Activated naive CD8-positive, alpha-beta T cell treated with anti-CD3 and anti-CD28 coated beads, Interleukin-2, amount 50 U/mL, for 24 hours (primary cell): ENCODE measurements around the gene SEC14L2.
"Not testable (repeated sequence)": the region's sequence is repeated elsewhere in the genome, so short reads cannot be mapped to it uniquely, and the experiment has no call there.

Experiments used
- ATAC-seq: fragments of 150-1000 bp; cut with Tn5 transposase; one replicate; pipeline ENCODE4 v1.10.0; 2021
- DNase-seq: peaks from one replicate; pipeline ENCODE4 v3.0.0; 2021
- H3K27ac Mint-ChIP-seq: one replicate; pipeline ENCODE4 v1.8.0; 2021; ENCODE audit warnings: mild to moderate bottlenecking, mixed read lengths
- H3K27me3 Mint-ChIP-seq: one replicate; pipeline ENCODE4 v1.8.0; 2021; ENCODE audit warnings: mixed read lengths
- H3K36me3 Mint-ChIP-seq: one replicate; pipeline ENCODE4 v1.8.0; 2021; ENCODE audit warnings: low read depth, mixed read lengths
- H3K4me1 Mint-ChIP-seq: one replicate; pipeline ENCODE4 v1.8.0; 2021; ENCODE audit warnings: mixed read lengths
- H3K4me3 Mint-ChIP-seq: one replicate; pipeline ENCODE4 v1.8.0; 2021; ENCODE audit warnings: mild to moderate bottlenecking, moderate library complexity, mixed read lengths
- H3K9me3 Mint-ChIP-seq: one replicate; pipeline ENCODE4 v1.8.0; 2021; ENCODE audit warnings: mixed read lengths

Gene SEC14L2

GRCh38 chr22:30436196-30436595 lies 39.4 kb downstream of the SEC14L2 start:
- peaks cover 9% of the 10 kb centered on the region for H3K9me3 Mint-ChIP-seq
- peaks cover 37% of the 10 kb centered on the region for H3K4me1 Mint-ChIP-seq
- peaks cover 21% of the 10 kb centered on the region for H3K27me3 Mint-ChIP-seq
- peak overlapping the region; percentile 87 for H3K4me3 Mint-ChIP-seq
- no peak for DNase-seq
- peak overlapping the region; percentile 96 for H3K27ac Mint-ChIP-seq
- no peak for ATAC-seq
- H3K36me3 Mint-ChIP-seq, result peaks cover 14% of the 10 kb centered on the region

- DNase-seq (no peak), ATAC-seq (no peak)
- Mint-ChIP-seq H3K9me3 (peaks cover 9% of the 10 kb centered on the region), H3K27ac (no peak overlapping the region), H3K4me3 (no peak overlapping the region), H3K4me1 (peaks cover 48% of the 10 kb centered on the region), H3K36me3 (peaks cover 16% of the 10 kb centered on the region), H3K27me3 (peaks cover 32% of the 10 kb centered on the region)
These were observed 41.7 kb downstream of the SEC14L2 start for GRCh38 chr22:30438559-30438958.

- H3K36me3 Mint-ChIP-seq, result peaks cover 16% of the 10 kb centered on the region
- H3K27me3 Mint-ChIP-seq, result peaks cover 34% of the 10 kb centered on the region
- ATAC-seq (no peak), DNase-seq (no peak)
- H3K4me3 Mint-ChIP-seq, result no peak overlapping the region
- peaks cover 9% of the 10 kb centered on the region for H3K9me3 Mint-ChIP-seq
- H3K4me1 Mint-ChIP-seq, result peaks cover 42% of the 10 kb centered on the region
- no peak overlapping the region for H3K27ac Mint-ChIP-seq
These were observed 42.4 kb downstream of the SEC14L2 start for GRCh38 chr22:30439226-30439625.

GRCh38 chr22:30439836-30440235 lies 43.0 kb downstream of the SEC14L2 start:
- H3K36me3 Mint-ChIP-seq, result peaks cover 13% of the 10 kb centered on the region
- H3K27ac Mint-ChIP-seq, result no peak overlapping the region
- peaks cover 35% of the 10 kb centered on the region for H3K27me3 Mint-ChIP-seq
- H3K4me3 Mint-ChIP-seq, result no peak overlapping the region
- H3K4me1 Mint-ChIP-seq, result peaks cover 36% of the 10 kb centered on the region
- H3K9me3 Mint-ChIP-seq, result peaks cover 9% of the 10 kb centered on the region
- ATAC-seq, result no peak
- no peak for DNase-seq

GRCh38 chr22:30441088-30441487 lies 44.3 kb downstream of the SEC14L2 start:
- Mint-ChIP-seq H3K36me3 (peaks cover 2% of the 10 kb centered on the region), H3K27me3 (peaks cover 46% of the 10 kb centered on the region), H3K9me3 (no peaks in the 10 kb centered on the region), H3K4me1 (peaks cover 25% of the 10 kb centered on the region), H3K4me3 (no peak overlapping the region), H3K27ac (no peak overlapping the region)
- DNase-seq, result no peak
- no peak for ATAC-seq

GRCh38 chr22:30444632-30445437 lies 48.0 kb downstream of the SEC14L2 start:
- ATAC-seq, result peak; percentile 34

GRCh38 chr22:30445438-30446145 lies 48.8 kb downstream of the SEC14L2 start:
- Mint-ChIP-seq H3K4me1 (peaks cover 24% of the 10 kb centered on the region), H3K4me3 (no peak overlapping the region), H3K27ac (no peak overlapping the region), H3K36me3 (peaks cover 2% of the 10 kb centered on the region), H3K9me3 (no peaks in the 10 kb centered on the region), H3K27me3 (peaks cover 44% of the 10 kb centered on the region)
- ATAC-seq (no peak), DNase-seq (no peak)

More at GRCh38 chr22:30444632-30445437, 48.0 kb downstream of the SEC14L2 start:
- peak; percentile 68 for DNase-seq
- peaks cover 49% of the 10 kb centered on the region for H3K27me3 Mint-ChIP-seq
- H3K36me3 Mint-ChIP-seq, result peaks cover 2% of the 10 kb centered on the region
- H3K4me1 Mint-ChIP-seq, result peaks cover 24% of the 10 kb centered on the region
- H3K4me3 Mint-ChIP-seq, result no peak overlapping the region
- peak overlapping the region; percentile 18 for H3K27ac Mint-ChIP-seq
- H3K9me3 Mint-ChIP-seq, result no peaks in the 10 kb centered on the region

- ATAC-seq, result no peak
- peaks cover 34% of the 10 kb centered on the region for H3K27me3 Mint-ChIP-seq
- H3K9me3 Mint-ChIP-seq, result no peaks in the 10 kb centered on the region
- no peak for DNase-seq
- peaks cover 9% of the 10 kb centered on the region for H3K4me1 Mint-ChIP-seq
- no peak overlapping the region for H3K4me3 Mint-ChIP-seq
- H3K27ac Mint-ChIP-seq, result no peak overlapping the region
- no peaks in the 10 kb centered on the region for H3K36me3 Mint-ChIP-seq
These were observed 50.8 kb downstream of the SEC14L2 start for GRCh38 chr22:30447656-30448055.

- H3K27ac Mint-ChIP-seq, ATAC-seq, H3K4me1 Mint-ChIP-seq, H3K36me3 Mint-ChIP-seq, DNase-seq, H3K4me3 Mint-ChIP-seq, H3K9me3 Mint-ChIP-seq: not testable (repeated sequence)
- peaks cover 21% of the 10 kb centered on the region for H3K27me3 Mint-ChIP-seq
These were observed 54.7 kb downstream of the SEC14L2 start for GRCh38 chr22:30451488-30451887.

- Mint-ChIP-seq H3K27ac (no peak overlapping the region), H3K9me3 (no peaks in the 10 kb centered on the region), H3K36me3 (no peaks in the 10 kb centered on the region), H3K4me3 (no peak overlapping the region), H3K27me3 (peaks cover 19% of the 10 kb centered on the region), H3K4me1 (no peaks in the 10 kb centered on the region)
- no peak for DNase-seq
- ATAC-seq, result no peak
These were observed 56.0 kb downstream of the SEC14L2 start for GRCh38 chr22:30452861-30453260.

GRCh38 chr22:30453731-30454510 lies 57.1 kb downstream of the SEC14L2 start:
- Mint-ChIP-seq H3K4me1 (no peaks in the 10 kb centered on the region), H3K9me3 (no peaks in the 10 kb centered on the region), H3K27ac (no peak overlapping the region), H3K4me3 (no peak overlapping the region), H3K36me3 (no peaks in the 10 kb centered on the region), H3K27me3 (peaks cover 18% of the 10 kb centered on the region)
- no peak for DNase-seq
- peak; percentile 47 for ATAC-seq

GRCh38 chr22:30455075-30455840 lies 58.4 kb downstream of the SEC14L2 start:
- Mint-ChIP-seq H3K27ac (no peak overlapping the region), H3K27me3 (peaks cover 23% of the 10 kb centered on the region), H3K36me3 (no peaks in the 10 kb centered on the region), H3K9me3 (no peaks in the 10 kb centered on the region), H3K4me1 (no peaks in the 10 kb centered on the region), H3K4me3 (no peak overlapping the region)
- ATAC-seq (no peak), DNase-seq (no peak)

- no peak for ATAC-seq
- H3K27ac Mint-ChIP-seq, result no peak overlapping the region
- DNase-seq, result no peak
- H3K36me3 Mint-ChIP-seq, result no peaks in the 10 kb centered on the region
- peaks cover 20% of the 10 kb centered on the region for H3K27me3 Mint-ChIP-seq
- H3K4me3 Mint-ChIP-seq, result no peak overlapping the region
- H3K9me3 Mint-ChIP-seq, result no peaks in the 10 kb centered on the region
- H3K4me1 Mint-ChIP-seq, result no peaks in the 10 kb centered on the region
These were observed 61.2 kb downstream of the SEC14L2 start for GRCh38 chr22:30457981-30458380.
